KMS-11 (cell line): Measurements from ENCODE around the gene SUPT6H.
"Not testable (repeated sequence)": the region's sequence is repeated elsewhere in the genome, so short reads cannot be mapped to it uniquely, and the experiment has no call there.

Source experiments
- H2AFZ ChIP-seq: fragments of 200-600 bp; sonication (generic); 2 replicates; pipeline ENCODE4 v1.6.1; 2016; ENCODE audit warnings: antibody characterized with exemption, mixed run types, low read depth
- H3K27ac ChIP-seq: fragments of 200-600 bp; sonication (generic); 2 replicates; pipeline ENCODE4 v1.6.1; 2016; ENCODE audit warnings: mild to moderate bottlenecking, mixed run types
- H3K27me3 ChIP-seq: fragments of 200-600 bp; sonication (generic); 2 replicates; pipeline ENCODE4 v1.6.1; 2017; ENCODE audit warnings: mild to moderate bottlenecking, low read depth, mixed run types, moderate library complexity; ENCODE audit not compliant: insufficient read depth
- H3K36me3 ChIP-seq: fragments of 200-600 bp; sonication (generic); 2 replicates; pipeline ENCODE4 v1.6.1; 2017; ENCODE audit warnings: mild to moderate bottlenecking, mixed run types; ENCODE audit not compliant: insufficient read depth
- H3K4me1 ChIP-seq: fragments of 200-600 bp; sonication (generic); 2 replicates; pipeline ENCODE4 v1.6.1; 2016; ENCODE audit warnings: mild to moderate bottlenecking, low read depth, mixed run types; ENCODE audit not compliant: poor library complexity, severe bottlenecking
- H3K4me2 ChIP-seq: fragments of 200-600 bp; sonication (generic); 2 replicates; pipeline ENCODE4 v1.7.0; 2016; ENCODE audit warnings: mild to moderate bottlenecking, mixed run types
- H3K4me3 ChIP-seq: fragments of 200-600 bp; sonication (generic); IDR thresholded peaks from 2 replicates; pipeline ENCODE4 v1.6.1; 2017; ENCODE audit warnings: low read depth, low read length, mixed read lengths; ENCODE audit not compliant: insufficient read depth
- H3K79me2 ChIP-seq: fragments of 200-600 bp; sonication (generic); 2 replicates; pipeline ENCODE4 v1.6.1; 2016; ENCODE audit warnings: low read depth, mixed run types; ENCODE audit not compliant: insufficient read depth
- H3K9ac ChIP-seq: fragments of 200-600 bp; sonication (generic); 2 replicates; pipeline ENCODE4 v1.6.1; 2016; ENCODE audit warnings: mild to moderate bottlenecking, mixed run types
- H4K20me1 ChIP-seq: fragments of 200-600 bp; sonication (generic); 2 replicates; pipeline ENCODE4 v1.6.1; 2016; ENCODE audit warnings: mild to moderate bottlenecking, mixed run types; ENCODE audit not compliant: insufficient read depth
- TF ChIP-seq, protein P1 (sequence below): fragments of 200-600 bp; sonication (generic); conservative IDR thresholded peaks from 2 replicates; pipeline ENCODE4 v1.6.1; 2017; ENCODE audit warnings: low read depth, mild to moderate bottlenecking, antibody characterized with exemption, low read length, moderate library complexity, mixed read lengths

Gene SUPT6H

GRCh38 chr17:28735242-28735722 lies 73.3 kb downstream of the SUPT6H start:
- TF ChIP-seq, protein P1, sequence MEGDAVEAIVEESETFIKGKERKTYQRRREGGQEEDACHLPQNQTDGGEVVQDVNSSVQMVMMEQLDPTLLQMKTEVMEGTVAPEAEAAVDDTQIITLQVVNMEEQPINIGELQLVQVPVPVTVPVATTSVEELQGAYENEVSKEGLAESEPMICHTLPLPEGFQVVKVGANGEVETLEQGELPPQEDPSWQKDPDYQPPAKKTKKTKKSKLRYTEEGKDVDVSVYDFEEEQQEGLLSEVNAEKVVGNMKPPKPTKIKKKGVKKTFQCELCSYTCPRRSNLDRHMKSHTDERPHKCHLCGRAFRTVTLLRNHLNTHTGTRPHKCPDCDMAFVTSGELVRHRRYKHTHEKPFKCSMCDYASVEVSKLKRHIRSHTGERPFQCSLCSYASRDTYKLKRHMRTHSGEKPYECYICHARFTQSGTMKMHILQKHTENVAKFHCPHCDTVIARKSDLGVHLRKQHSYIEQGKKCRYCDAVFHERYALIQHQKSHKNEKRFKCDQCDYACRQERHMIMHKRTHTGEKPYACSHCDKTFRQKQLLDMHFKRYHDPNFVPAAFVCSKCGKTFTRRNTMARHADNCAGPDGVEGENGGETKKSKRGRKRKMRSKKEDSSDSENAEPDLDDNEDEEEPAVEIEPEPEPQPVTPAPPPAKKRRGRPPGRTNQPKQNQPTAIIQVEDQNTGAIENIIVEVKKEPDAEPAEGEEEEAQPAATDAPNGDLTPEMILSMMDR: no peak
- no peak overlapping the region for H3K4me2 ChIP-seq
- no peaks in the 10 kb centered on the region for H3K79me2 ChIP-seq
- no peaks in the 10 kb centered on the region for H3K27me3 ChIP-seq
- no peak overlapping the region for H3K4me3 ChIP-seq
- H2AFZ ChIP-seq: no peak overlapping the region
- no peaks in the 10 kb centered on the region for H3K36me3 ChIP-seq
- no peaks in the 10 kb centered on the region for H4K20me1 ChIP-seq
- H3K27ac ChIP-seq: no peak overlapping the region
- no peak overlapping the region for H3K9ac ChIP-seq
- H3K4me1 ChIP-seq: peaks cover 18% of the 10 kb centered on the region

GRCh38 chr17:28735913-28736769 lies 74.1 kb downstream of the SUPT6H start:
- peaks cover 18% of the 10 kb centered on the region for H3K4me1 ChIP-seq
- H3K36me3 ChIP-seq, H4K20me1 ChIP-seq, H2AFZ ChIP-seq, H3K27ac ChIP-seq, H3K4me3 ChIP-seq, H3K9ac ChIP-seq, H3K79me2 ChIP-seq, H3K4me2 ChIP-seq, H3K27me3 ChIP-seq: not testable (repeated sequence)

DNA sequence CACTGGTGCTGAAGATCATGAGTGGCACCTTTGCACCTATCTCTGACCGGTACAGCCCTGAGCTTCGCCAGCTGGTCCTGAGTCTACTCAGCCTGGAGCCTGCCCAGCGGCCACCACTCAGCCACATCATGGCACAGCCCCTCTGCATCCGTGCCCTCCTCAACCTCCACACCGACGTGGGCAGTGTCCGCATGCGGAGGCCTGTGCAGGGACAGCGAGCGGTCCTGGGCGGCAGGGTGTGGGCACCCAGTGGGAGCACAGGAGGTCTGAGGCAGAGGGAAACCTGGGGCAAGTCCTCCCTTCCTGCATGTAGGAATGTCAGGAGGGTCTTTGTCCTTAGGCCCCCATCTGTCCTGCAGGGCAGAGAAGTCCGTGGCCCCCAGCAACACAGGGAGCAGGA lies 75.3 kb downstream of the SUPT6H start:
- Histone ChIP-seq H3K9ac (no peak overlapping the region), H2AFZ (no peak overlapping the region), H3K4me3 (no peak overlapping the region), H3K4me2 (no peak overlapping the region), H3K27me3 (no peaks in the 10 kb centered on the region), H3K27ac (no peak overlapping the region), H3K79me2 (no peaks in the 10 kb centered on the region), H4K20me1 (no peaks in the 10 kb centered on the region), H3K36me3 (no peaks in the 10 kb centered on the region), H3K4me1 (peaks cover 18% of the 10 kb centered on the region)
- TF ChIP-seq, protein P1: no peak

DNA sequence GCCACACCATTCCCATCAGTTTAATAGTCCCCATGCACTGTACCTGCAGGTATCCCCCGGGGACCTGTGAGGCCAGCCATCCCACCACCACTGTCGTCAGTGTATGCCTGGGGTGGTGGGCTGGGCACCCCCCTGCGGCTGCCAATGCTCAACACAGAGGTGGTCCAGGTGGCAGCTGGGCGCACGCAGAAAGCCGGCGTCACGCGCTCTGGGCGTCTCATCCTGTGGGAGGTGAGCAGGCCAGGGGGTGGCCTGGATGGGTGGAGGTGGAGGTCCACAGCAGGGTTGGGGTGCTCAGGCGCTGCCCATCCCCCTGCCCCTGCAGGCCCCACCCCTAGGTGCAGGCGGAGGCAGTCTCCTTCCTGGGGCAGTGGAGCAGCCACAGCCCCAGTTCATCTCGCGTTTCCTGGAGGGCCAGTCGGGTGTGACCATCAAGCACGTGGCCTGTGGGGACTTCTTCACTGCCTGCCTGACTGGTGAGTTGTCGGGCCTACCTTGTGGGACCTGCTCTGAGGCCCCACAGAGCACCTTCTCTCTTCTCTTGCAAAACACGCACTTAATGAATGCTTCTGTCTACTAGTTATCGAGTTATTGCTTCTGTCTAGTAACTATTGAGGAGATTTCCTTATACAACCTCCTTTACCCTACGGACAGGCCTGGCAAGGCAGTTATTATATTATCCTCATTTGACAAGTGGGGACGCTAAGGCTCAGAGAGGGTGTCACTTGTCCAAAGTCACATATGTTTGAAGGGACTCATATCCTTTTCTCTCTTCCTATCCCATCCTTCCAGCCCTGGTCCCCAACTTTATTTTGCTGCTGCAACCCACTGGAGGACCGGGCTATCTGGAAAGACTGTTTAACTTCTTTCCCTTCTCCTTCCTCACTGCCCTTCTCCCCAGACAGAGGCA lies 76.0 kb downstream of the SUPT6H start:
- Histone ChIP-seq H3K4me3 (no peak overlapping the region), H3K4me2 (no peak overlapping the region), H3K27ac (no peak overlapping the region), H3K36me3 (no peaks in the 10 kb centered on the region), H3K9ac (no peak overlapping the region), H4K20me1 (no peaks in the 10 kb centered on the region), H3K4me1 (peaks cover 21% of the 10 kb centered on the region), H3K27me3 (no peaks in the 10 kb centered on the region), H3K79me2 (no peaks in the 10 kb centered on the region), H2AFZ (no peak overlapping the region)
- TF ChIP-seq, protein P1: no peak
